GM18508 (cell line): ENCODE results near the gene IFNA14.
"Not testable (repeated sequence)": the region's sequence is repeated elsewhere in the genome, so short reads cannot be mapped to it uniquely, and the experiment has no call there.

Experiments
- ATAC-seq: cut with Tn5 transposase; IDR thresholded peaks from one replicate; pipeline ENCODE4 v1.9.1; 2021; ENCODE audit warnings: moderate number of reproducible peaks; ENCODE audit not compliant: insufficient read depth, unreplicated experiment

Gene IFNA14

DNA sequence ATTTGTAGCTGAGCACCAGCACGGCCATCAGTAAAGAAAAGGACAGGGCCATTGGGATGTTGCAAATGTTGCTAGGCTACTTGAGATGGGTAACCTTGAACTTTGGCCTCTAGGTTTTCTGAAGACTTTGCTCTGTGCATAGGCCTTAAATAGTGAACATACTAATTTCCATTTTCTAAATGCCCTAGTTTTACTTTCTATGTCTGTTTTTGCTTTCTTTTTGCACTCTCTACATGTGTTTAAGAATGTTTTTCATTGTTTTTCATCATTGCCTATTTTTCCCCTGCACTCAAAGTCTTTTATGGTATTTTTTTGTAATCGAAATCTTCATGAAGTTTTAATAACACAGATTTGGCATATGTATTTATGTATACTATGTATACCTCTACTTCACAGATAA is 11.7 kb downstream of the IFNA14 start, which contains the start of gene IFNA17:
IFNA17 (minus strand) TSS at position 101 of the 400 bp plus-strand sequence; CDS start at position 52, 49 bp downstream.
- no peak for ATAC-seq

DNA sequence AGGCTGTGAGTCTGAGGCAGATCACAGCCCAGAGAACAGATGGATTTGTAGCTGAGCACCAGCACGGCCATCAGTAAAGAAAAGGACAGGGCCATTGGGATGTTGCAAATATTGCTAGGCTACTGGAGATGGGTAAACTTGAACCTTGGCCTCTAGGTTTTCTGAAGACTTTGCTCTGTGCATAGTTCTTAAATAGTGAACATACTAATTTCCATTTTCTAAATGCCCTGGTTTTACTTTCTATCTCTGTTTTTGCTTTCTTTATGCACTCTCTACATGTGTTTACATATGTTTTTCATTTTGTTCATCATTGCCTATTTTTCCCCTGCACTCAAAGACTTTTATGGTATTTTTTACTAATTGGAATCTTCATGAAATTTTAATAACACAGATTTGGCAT is 22.6 kb downstream of the IFNA14 start, which contains the start of gene IFNA16:
IFNA16 (minus strand) TSS at position 101 of the 400 bp plus-strand sequence; CDS start at position 95, 6 bp downstream.
- ATAC-seq, result not testable (repeated sequence)

DNA sequence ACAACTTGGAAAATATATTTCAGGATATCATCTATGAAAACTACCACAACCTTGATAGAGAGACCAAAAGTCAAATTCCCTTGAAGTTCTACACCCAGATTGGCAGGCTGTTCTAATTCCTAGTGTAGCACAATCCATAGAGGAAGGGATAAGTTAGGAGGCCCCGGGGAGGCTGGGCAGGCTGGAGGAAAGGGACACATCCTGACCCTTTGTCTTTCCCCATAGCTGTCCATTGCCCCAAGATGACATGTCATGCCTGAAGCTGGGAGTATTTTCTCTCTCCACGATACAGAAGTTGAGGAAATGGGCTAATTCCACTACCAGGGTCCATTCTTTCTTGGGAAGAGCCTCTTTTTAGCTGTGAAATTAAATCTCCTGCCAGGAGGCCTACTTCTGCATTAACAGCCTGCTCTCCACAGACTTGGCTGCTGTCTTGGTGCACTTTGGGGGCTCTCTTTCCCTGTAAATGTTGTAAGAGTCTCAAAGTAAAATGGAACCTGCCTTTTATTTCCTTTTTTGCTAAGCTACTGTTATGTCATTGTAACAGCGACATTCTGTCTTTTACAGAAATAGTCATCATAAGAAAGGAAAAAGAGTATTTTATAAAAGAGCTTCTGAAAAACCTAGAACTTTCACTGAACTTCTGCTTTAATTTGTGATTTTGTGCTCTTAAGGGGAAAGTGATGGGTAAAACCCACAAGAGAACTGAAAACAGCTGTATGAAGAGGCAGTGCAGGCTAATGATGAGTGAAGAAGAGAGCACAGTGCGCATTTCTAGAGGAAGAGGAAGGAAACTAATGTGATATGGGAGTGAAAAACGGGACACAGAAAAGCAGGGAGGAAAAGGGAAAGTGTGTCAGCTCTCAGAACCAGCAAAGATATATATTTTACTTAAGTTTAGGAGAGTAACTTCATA is 26.1 kb downstream of the IFNA14 start:
- peak; percentile 66 for ATAC-seq

DNA sequence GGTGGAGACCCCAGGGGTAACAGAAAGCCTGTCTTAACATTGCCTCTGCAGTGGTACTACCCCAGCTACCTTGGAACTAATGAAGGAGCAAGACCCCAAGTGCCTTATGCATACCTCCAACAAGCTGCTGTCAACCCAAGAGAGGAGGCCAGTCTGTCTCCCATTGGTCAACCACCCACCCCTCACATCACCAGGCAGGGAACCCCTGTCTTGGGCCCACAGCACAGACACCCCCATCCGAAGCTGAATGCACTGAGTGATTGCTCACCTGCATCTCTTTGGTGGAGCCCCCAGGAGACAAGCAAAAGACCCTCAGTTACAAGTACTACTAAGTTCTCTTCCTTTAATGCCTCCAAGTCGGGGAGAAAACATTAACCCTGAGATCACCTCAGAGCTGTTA is 27.6 kb downstream of the IFNA14 start:
- ATAC-seq, result not testable (repeated sequence)

DNA sequence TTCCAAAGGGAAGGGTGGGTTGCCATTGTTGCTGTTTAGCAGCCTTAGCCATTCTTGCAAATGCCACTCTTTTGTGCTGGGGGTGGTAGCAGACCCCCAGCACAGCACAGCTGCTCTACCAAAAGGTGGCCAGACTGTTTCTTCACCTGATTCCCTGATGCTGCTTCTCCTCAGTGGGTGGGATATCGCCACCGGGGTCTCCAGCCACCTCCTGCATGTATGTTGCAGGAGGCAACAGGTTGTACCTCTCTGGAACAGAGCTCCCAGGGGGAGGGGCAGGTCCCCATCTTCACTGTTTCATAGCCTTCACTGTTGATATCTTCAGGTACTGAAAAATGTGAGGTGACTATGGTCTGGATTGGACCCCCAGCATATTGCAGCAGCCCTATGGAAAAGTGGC is 29.0 kb downstream of the IFNA14 start:
- ATAC-seq, result not testable (repeated sequence)

DNA sequence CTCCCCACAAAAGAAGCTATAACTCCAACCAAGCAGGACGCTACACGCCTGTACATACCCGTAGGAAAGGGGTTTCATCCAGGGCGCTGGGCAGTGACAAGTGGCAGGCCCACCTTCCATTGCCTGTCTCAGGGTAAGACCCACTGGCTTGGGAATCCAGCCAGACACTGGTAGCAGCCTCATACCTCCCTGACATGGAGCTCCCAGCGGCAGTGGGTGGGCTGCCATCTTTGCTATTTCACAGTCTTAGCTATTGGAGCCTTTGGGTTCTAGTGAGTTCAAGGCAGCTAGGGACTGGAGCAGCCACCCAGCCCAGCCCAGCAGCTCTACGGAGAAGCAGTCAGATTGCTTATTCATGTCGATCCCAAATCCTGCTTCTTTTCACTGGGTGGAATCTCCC is 29.5 kb downstream of the IFNA14 start:
- no peak for ATAC-seq

DNA sequence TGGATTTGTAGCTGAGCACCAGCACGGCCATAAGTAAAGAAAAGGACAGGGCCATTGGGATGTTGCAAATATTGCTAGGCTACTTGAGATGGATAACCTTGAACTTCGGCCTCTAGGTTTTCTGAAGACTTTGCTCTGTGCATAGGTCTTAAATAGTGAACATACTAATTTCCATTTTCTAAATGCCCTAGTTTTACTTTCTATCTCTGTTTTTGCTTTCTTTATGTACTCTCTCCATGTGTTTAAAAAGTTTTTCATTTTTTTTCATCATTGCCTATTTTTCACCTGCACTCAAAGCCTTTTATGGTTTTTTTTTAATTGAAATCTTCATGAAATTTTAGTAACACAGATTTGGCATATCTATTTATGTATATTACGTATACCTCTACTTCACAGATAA is 32.8 kb downstream of the IFNA14 start, which contains the start of gene IFNA10:
IFNA10 (minus strand) TSS at position 101 of the 400 bp plus-strand sequence; CDS start at position 55, 46 bp downstream.
- ATAC-seq, result not testable (repeated sequence)

DNA sequence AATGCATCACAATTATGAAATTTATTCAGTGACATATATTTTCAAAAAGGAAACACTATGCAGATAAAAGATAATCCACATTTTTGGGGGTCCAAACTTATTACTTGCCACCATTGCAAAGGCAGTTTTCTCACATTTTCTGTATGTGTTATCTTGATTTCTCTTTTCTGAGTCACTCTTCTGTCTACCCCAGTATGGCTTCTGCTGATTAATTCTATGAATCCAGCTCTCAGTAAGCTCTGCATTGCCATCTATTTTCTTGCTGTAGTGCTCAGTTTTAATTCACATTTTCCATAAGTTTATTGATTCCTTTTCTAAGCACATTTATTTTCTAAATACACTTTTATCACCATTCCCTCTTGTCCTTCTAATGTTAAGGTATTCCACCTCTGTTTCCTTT is 34.6 kb downstream of the IFNA14 start:
- ATAC-seq, result no peak

DNA sequence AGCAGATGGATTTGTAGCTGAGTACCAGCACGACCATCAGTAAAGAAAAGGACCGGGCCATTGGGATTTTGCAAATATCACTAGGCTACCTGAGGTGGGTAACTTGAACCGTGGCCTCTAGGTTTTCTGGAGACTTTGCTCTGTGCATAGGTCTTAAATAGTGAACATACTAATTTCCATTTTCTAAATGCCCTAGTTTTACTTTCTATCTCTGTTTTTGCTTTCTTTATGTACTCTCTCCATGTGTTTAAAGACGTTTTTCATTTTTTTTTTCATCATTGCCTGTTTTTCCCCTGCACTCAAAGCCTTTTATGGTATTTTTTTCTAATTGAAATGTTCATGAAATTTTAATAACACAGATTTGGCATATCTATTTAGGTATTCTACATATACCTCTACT is 37.7 kb downstream of the IFNA14 start, which contains the start of gene IFNA7:
IFNA7 (minus strand) TSS at position 101 of the 400 bp plus-strand sequence; CDS start at position 61, 40 bp downstream.
- not testable (repeated sequence) for ATAC-seq

DNA sequence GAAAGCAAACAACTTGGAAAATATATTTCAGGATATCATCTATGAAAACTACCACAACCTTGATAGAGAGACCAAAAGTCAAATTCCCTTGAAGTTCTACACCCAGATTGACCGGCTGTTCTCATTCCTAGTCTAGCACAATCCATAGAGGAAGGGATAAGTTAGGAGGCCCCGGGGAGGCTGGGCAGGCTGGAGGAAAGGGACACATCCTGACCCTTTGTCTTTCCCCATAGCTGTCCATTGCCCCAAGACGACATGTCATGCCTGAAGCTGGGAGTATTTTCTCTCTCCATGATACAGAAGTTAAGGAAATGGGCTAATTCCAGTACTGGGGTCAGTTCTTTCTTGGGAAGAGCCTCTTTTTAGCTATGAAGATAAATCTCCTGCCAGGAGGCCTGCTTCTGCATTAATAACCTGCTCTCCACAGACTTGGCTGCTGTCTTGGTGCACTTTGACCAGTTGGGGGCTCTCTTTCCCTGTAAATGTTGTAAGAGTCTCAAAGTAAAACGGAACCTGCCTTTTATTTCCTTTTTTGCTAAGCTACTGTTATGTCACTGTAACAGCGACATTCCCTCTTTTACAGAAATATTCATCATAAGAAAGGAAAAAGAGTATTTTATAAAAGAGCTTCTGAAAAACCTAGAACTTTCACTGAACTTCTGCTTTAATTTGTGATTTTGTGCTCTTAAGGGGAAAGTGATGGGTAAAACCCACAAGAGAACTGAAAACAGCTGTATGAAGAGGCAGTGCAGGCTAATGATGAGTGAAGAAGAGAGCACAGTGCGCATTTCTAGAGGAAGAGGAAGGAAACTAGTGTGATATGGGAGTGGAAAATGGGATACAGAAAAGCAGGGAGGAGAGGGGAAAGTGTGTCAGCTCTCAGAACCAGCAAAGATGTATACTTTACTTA is 44.7 kb downstream of the IFNA14 start:
- peak; percentile 93 for ATAC-seq
